HG03280 (cell line): ENCODE measurements around the gene PDZK1.
"Not testable (repeated sequence)": the region's sequence is repeated elsewhere in the genome, so short reads cannot be mapped to it uniquely, and the experiment has no call there.

ENCODE experiments used
- ATAC-seq: cut with Tn5 transposase; IDR thresholded peaks from one replicate; pipeline ENCODE4 v1.9.1; 2021; ENCODE audit warnings: mild to moderate bottlenecking, moderate library complexity; ENCODE audit not compliant: unreplicated experiment

Gene PDZK1

GRCh38 chr1:145711213-145711651, 4.1 kb upstream of the PDZK1 start:
- no peak for ATAC-seq

- no peak for ATAC-seq
Measured at GRCh38 chr1:145710291-145711027, 3.3 kb upstream of the PDZK1 start.

- ATAC-seq, result no peak
Measured at GRCh38 chr1:145708063-145708462, 895 bp upstream of the PDZK1 start.

- ATAC-seq, result no peak
Measured at GRCh38 chr1:145706086-145706664, 993 bp downstream of the PDZK1 start.

GRCh38 chr1:145705622-145706021, 1.5 kb downstream of the PDZK1 start:
- ATAC-seq, result no peak

- ATAC-seq, result no peak
Measured at GRCh38 chr1:145702826-145703225, 4.3 kb downstream of the PDZK1 start.

GRCh38 chr1:145702052-145702451, 5.1 kb downstream of the PDZK1 start:
- ATAC-seq, result no peak

- no peak for ATAC-seq
Measured at GRCh38 chr1:145701306-145701862, 5.8 kb downstream of the PDZK1 start.

- ATAC-seq, result no peak
Measured at GRCh38 chr1:145696630-145696960, 10.6 kb downstream of the PDZK1 start.

GRCh38 chr1:145695821-145696629, 11.1 kb downstream of the PDZK1 start:
- no peak for ATAC-seq

- no peak for ATAC-seq
Measured at GRCh38 chr1:145692785-145693443, 14.3 kb downstream of the PDZK1 start.

GRCh38 chr1:145690587-145691558, 16.3 kb downstream of the PDZK1 start:
- ATAC-seq, result no peak

GRCh38 chr1:145689922-145690321, 17.2 kb downstream of the PDZK1 start:
- no peak for ATAC-seq

GRCh38 chr1:145688924-145689323, 18.2 kb downstream of the PDZK1 start:
- ATAC-seq, result no peak

GRCh38 chr1:145688328-145688727, 18.8 kb downstream of the PDZK1 start:
- no peak for ATAC-seq

GRCh38 chr1:145686078-145686477, 21.1 kb downstream of the PDZK1 start:
- not testable (repeated sequence) for ATAC-seq

- ATAC-seq, result not testable (repeated sequence)
Measured at GRCh38 chr1:145684858-145685257, 22.3 kb downstream of the PDZK1 start.

GRCh38 chr1:145673217-145673616, 34.0 kb downstream of the PDZK1 start:
- ATAC-seq, result not testable (repeated sequence)

- not testable (repeated sequence) for ATAC-seq
Measured at GRCh38 chr1:145670995-145671745, 36.0 kb downstream of the PDZK1 start.
